ENCODE data around the gene YTHDF1. TPM values are rescaled to one million over a fixed set of nuclear protein-coding genes. Genes with fewer than 3 reads are reported as not detected.
A peak's percentile ranks its signal among the peaks of the same experiment; 100 is the strongest.

YTHDF1 gene
- total and polyA plus RNA-seq, 7 experiments from 2014 or later, result 27.5 to 52.1 (median 42.0) TPM

- CTCF ChIA-PET, result interaction anchor here (0.7 kb wide), 1 partner anchor 358 kb away, joined by 3 read pairs; no protein-coding TSS in a partner anchor
- POLR2A ChIA-PET, result no interaction called here
- Histone ChIP-seq H3K27ac (ENCODE audit: low read depth, low read length) (no peak overlapping the region), H3K9me3 (ENCODE audit: control insufficient read depth in 2 of 3, low read length in 3 of 3) (no peaks in the 10 kb centered on the region), H3K27me3 (ENCODE audit: control insufficient read depth in 2 of 2, insufficient read depth in 2 of 2, low read length in 2 of 2) (no peaks in the 10 kb centered on the region), H3K4me1 (ENCODE audit: control insufficient read depth in 2 of 2, insufficient read depth in 2 of 2, low read length in 2 of 2) (peaks cover 0 to 4% of the 10 kb centered on the region in 2 donors), H3K4me3 (ENCODE audit: low read length) (no peak overlapping the region), H3K36me3 (ENCODE audit: control insufficient read depth in 2 of 3, insufficient read depth in 3 of 3, low read length in 3 of 3) (no peaks in the 10 kb centered on the region)
- Mint-ChIP-seq H3K36me3 (no peaks in the 10 kb centered on the region), H3K4me1 (peaks cover 0 to 13% (median 5%) of the 10 kb centered on the region in 7 donors), H3K9me3 (no peaks in the 10 kb centered on the region), H3K27me3 (peaks cover 25 to 44% (median 40%) of the 10 kb centered on the region in 5 donors), H3K4me3 (no peak overlapping the region), H3K27ac (peak overlapping the region in 2 of 9 donors; percentile 6 to 42)
- DNase-seq, result no peak
- ATAC-seq, result peak; percentile 27
- intact Hi-C loops (cut with micrococcal nuclease), result no loop called here
Measured at GRCh38 chr20:63230800-63231268, 14.9 kb upstream of the YTHDF1 start.

- Mint-ChIP-seq H3K9me3 (no peaks in the 10 kb centered on the region), H3K27ac (no peak overlapping the region), H3K4me1 (peaks cover 0 to 4% (median 0%) of the 10 kb centered on the region in 7 donors), H3K36me3 (no peaks in the 10 kb centered on the region), H3K27me3 (peaks cover 25 to 44% (median 39%) of the 10 kb centered on the region in 5 donors), H3K4me3 (no peak overlapping the region)
- Histone ChIP-seq H3K27ac (ENCODE audit: low read depth, low read length) (no peak overlapping the region), H3K9me3 (ENCODE audit: control insufficient read depth in 2 of 3, low read length in 3 of 3) (no peaks in the 10 kb centered on the region), H3K4me3 (ENCODE audit: low read length) (no peak overlapping the region), H3K4me1 (ENCODE audit: control insufficient read depth in 2 of 2, insufficient read depth in 2 of 2, low read length in 2 of 2) (no peaks in the 10 kb centered on the region), H3K36me3 (ENCODE audit: control insufficient read depth in 2 of 3, insufficient read depth in 3 of 3, low read length in 3 of 3) (no peaks in the 10 kb centered on the region), H3K27me3 (ENCODE audit: control insufficient read depth in 2 of 2, insufficient read depth in 2 of 2, low read length in 2 of 2) (no peaks in the 10 kb centered on the region)
- POLR2A ChIA-PET, result no interaction called here
- intact Hi-C loops (cut with micrococcal nuclease), result no loop called here
- no peak for DNase-seq
- CTCF ChIA-PET, result no interaction called here
- no peak for ATAC-seq
Measured at GRCh38 chr20:63228806-63229205, 12.9 kb upstream of the YTHDF1 start.

- DNase-seq, result no peak
- no peaks in the 10 kb centered on the region for H3K27me3 ChIP-seq (ENCODE audit: control insufficient read depth in 2 of 2, insufficient read depth in 2 of 2, low read length in 2 of 2)
- no peaks in the 10 kb centered on the region for H3K36me3 ChIP-seq (ENCODE audit: control insufficient read depth in 2 of 3, insufficient read depth in 3 of 3, low read length in 3 of 3)
- no peaks in the 10 kb centered on the region for H3K9me3 ChIP-seq (ENCODE audit: control insufficient read depth in 2 of 3, low read length in 3 of 3)
- peaks cover 0 to 8% (median 0%) of the 10 kb centered on the region in 7 donors for H3K4me1 Mint-ChIP-seq
- ChIA-PET POLR2A (no interaction called here), CTCF (no interaction called here)
- intact Hi-C loops (cut with micrococcal nuclease), result no loop called here
- H3K9me3 Mint-ChIP-seq, result no peaks in the 10 kb centered on the region
- no peak overlapping the region for H3K27ac ChIP-seq (ENCODE audit: low read depth, low read length)
- peak overlapping the region in 1 of 9 donors; percentile 41 for H3K27ac Mint-ChIP-seq
- H3K4me3 Mint-ChIP-seq, result no peak overlapping the region
- no peaks in the 10 kb centered on the region for H3K36me3 Mint-ChIP-seq
- no peak overlapping the region for H3K4me3 ChIP-seq (ENCODE audit: low read length)
- H3K27me3 Mint-ChIP-seq, result peaks cover 24 to 42% (median 34%) of the 10 kb centered on the region in 5 donors
- no peak for ATAC-seq
- H3K4me1 ChIP-seq (ENCODE audit: control insufficient read depth in 2 of 2, insufficient read depth in 2 of 2, low read length in 2 of 2), result no peaks in the 10 kb centered on the region
Measured at GRCh38 chr20:63227260-63227659, 11.3 kb upstream of the YTHDF1 start.

DNA sequence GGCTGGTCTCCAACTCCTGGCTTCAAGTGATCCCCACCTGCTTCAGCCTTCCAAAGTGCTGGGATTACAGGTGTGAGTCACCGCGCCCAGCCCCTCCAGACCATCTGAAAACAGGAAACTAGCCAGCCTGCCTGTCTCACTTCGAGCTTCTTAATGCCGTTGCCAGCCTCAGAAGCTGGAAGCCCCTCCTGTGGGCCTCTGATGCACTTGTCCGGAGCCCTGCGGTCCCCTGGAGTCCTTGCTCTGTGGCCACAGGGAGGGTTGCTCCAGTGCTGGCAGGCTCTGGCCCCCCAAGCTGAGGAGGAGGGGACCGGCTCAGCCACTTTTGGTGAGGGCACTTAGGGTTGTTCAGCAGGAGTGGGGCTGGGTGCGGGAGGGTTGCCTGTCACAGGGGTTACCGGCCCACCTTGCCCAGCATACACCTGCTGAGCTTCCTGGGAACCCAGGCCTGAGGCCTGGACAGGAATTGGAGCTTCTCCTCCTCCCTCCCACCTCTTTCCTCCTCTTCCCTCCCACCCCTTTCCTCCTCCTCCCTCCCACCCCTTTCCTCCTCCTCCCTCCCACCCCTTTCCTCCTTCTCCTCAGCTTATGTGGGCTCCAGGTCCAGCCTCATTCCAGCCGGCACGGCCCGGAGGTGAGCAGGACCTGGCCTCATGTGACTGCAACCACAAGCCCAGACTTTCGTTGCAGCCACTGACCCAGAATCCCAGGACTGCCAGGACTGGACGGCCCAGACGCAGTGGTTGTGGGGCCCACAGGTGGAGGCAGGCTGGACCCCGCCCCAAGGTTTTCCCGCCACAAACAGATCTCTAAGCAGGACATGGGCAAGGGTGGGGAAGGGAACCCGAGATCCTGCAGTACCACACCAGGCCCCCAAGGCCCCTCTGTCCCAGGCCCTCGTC, 10.4 kb upstream of the YTHDF1 start:
- Mint-ChIP-seq H3K27ac (no peak overlapping the region), H3K27me3 (peaks cover 20 to 32% (median 24%) of the 10 kb centered on the region in 5 donors), H3K36me3 (no peaks in the 10 kb centered on the region), H3K9me3 (no peaks in the 10 kb centered on the region), H3K4me1 (peaks cover 0 to 8% (median 0%) of the 10 kb centered on the region in 7 donors), H3K4me3 (no peak overlapping the region)
- H3K36me3 ChIP-seq (ENCODE audit: control insufficient read depth in 2 of 3, insufficient read depth in 3 of 3, low read length in 3 of 3), result no peaks in the 10 kb centered on the region
- intact Hi-C loops (cut with micrococcal nuclease), result no loop called here
- ChIA-PET CTCF (interaction anchor here (0.7 kb wide), 1 partner anchor 155 kb away, joined by 3 read pairs; no protein-coding TSS in a partner anchor), POLR2A (no interaction called here)
- no peaks in the 10 kb centered on the region for H3K27me3 ChIP-seq (ENCODE audit: control insufficient read depth in 2 of 2, insufficient read depth in 2 of 2, low read length in 2 of 2)
- no peaks in the 10 kb centered on the region for H3K9me3 ChIP-seq (ENCODE audit: control insufficient read depth in 2 of 3, low read length in 3 of 3)
- ATAC-seq (no peak), DNase-seq (no peak)
- H3K4me1 ChIP-seq (ENCODE audit: control insufficient read depth in 2 of 2, insufficient read depth in 2 of 2, low read length in 2 of 2), result no peaks in the 10 kb centered on the region
- no peak overlapping the region for H3K4me3 ChIP-seq (ENCODE audit: low read length)
- no peak overlapping the region for H3K27ac ChIP-seq (ENCODE audit: low read depth, low read length)

DNA sequence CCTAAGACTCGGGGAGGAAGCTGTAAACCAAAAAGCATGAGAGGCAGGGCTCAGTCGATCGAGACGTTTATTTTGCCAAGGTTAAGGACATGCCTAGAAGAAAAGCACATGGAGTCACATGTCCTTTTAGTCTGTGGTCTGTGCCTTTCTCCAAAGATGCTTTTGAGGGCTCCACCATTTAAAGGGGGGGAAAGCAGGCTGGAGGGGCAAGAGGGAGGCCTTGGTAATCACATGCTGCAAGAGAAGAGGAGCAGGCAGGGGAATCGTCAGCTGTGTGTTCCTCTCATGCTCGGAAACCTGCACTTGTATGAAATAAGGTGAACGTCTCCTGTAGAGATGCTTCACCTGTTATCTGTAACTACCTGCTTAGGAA, 9.1 kb upstream of the YTHDF1 start:
- no peaks in the 10 kb centered on the region for H3K4me1 ChIP-seq (ENCODE audit: control insufficient read depth in 2 of 2, insufficient read depth in 2 of 2, low read length in 2 of 2)
- ChIA-PET POLR2A (no interaction called here), CTCF (interaction anchor here (0.6 to 3.0 kb wide), 4 partner anchors 9 to 977 kb away, joined by 3 to 31 read pairs (median 12); partner anchors contain the start of gene BIRC7)
- no peaks in the 10 kb centered on the region for H3K9me3 ChIP-seq (ENCODE audit: control insufficient read depth in 2 of 3, low read length in 3 of 3)
- Mint-ChIP-seq H3K4me3 (no peak overlapping the region), H3K27ac (peak overlapping the region in 2 of 9 donors; percentile 22 to 23), H3K27me3 (peaks cover 11 to 24% (median 12%) of the 10 kb centered on the region in 5 donors), H3K9me3 (no peaks in the 10 kb centered on the region), H3K4me1 (peaks cover 0 to 5% (median 0%) of the 10 kb centered on the region in 7 donors), H3K36me3 (no peaks in the 10 kb centered on the region)
- H3K4me3 ChIP-seq (ENCODE audit: low read length), result no peak overlapping the region
- no peak for DNase-seq
- ATAC-seq, result no peak
- no peaks in the 10 kb centered on the region for H3K36me3 ChIP-seq (ENCODE audit: control insufficient read depth in 2 of 3, insufficient read depth in 3 of 3, low read length in 3 of 3)
- intact Hi-C loops (cut with micrococcal nuclease), result no loop called here
- no peaks in the 10 kb centered on the region for H3K27me3 ChIP-seq (ENCODE audit: control insufficient read depth in 2 of 2, insufficient read depth in 2 of 2, low read length in 2 of 2)
- no peak overlapping the region for H3K27ac ChIP-seq (ENCODE audit: low read depth, low read length)

DNA sequence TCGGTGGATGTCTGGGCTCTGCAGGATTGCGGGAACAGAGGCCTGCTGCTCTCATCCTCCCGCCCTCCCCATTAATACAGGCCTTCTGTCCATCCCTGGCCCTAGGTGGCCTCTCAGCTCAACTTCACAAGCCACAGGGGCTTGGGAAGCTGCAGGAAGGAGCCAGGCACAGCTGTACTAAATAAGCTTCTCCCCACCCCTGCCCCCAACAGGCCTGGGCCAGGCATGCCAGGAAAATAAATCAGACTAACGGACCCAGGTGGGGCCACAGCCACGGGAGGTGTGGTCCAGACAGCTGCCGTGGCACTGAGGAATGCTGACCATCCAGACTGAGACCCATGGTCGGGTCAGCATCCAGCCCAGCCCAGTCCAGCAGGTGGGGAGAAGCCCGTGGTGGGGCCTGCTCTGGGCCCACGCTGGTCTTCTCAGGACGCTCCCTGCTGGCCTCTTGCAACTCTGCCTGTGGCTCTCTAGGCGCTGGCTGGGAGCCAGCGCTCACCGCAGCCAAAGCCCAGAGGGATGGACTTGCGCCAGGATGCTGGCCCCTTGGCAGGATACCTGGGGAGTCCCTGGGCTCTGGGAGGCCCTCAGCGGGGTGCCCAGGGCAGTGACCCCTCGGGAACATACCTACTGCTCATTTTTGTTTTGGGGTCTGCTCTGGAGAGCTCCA, 8.6 kb upstream of the YTHDF1 start:
- intact Hi-C loops (cut with micrococcal nuclease), result no loop called here
- Histone ChIP-seq H3K4me1 (ENCODE audit: control insufficient read depth in 2 of 2, insufficient read depth in 2 of 2, low read length in 2 of 2) (no peaks in the 10 kb centered on the region), H3K4me3 (ENCODE audit: low read length) (no peak overlapping the region), H3K27ac (ENCODE audit: low read depth, low read length) (no peak overlapping the region), H3K27me3 (ENCODE audit: control insufficient read depth in 2 of 2, insufficient read depth in 2 of 2, low read length in 2 of 2) (no peaks in the 10 kb centered on the region), H3K36me3 (ENCODE audit: control insufficient read depth in 2 of 3, insufficient read depth in 3 of 3, low read length in 3 of 3) (no peaks in the 10 kb centered on the region), H3K9me3 (ENCODE audit: control insufficient read depth in 2 of 3, low read length in 3 of 3) (no peaks in the 10 kb centered on the region)
- CTCF ChIA-PET, result interaction anchor here (1.0 to 3.0 kb wide), 7 partner anchors 10 to 157 kb away, joined by 3 to 31 read pairs (median 9); partner anchors contain the start of genes ARFGAP1 and BIRC7
- POLR2A ChIA-PET, result interaction anchor here (0.8 kb wide), 1 partner anchor 50 kb away, joined by 3 read pairs; no protein-coding TSS in a partner anchor
- Mint-ChIP-seq H3K27ac (peak overlapping the region in 1 of 9 donors; percentile 22), H3K36me3 (no peaks in the 10 kb centered on the region), H3K4me1 (peaks cover 0 to 6% (median 0%) of the 10 kb centered on the region in 7 donors), H3K27me3 (peaks cover 6 to 22% (median 7%) of the 10 kb centered on the region in 5 donors), H3K4me3 (no peak overlapping the region), H3K9me3 (no peaks in the 10 kb centered on the region)
- DNase-seq (no peak), ATAC-seq (no peak)
